Neuronal stem cell (in vitro differentiated cells): ENCODE data around the gene SMC4. TPM values are rescaled to one million over a fixed set of nuclear protein-coding genes. Genes with fewer than 3 reads are reported as not detected.
A peak's percentile ranks its signal among the peaks of the same experiment; 100 is the strongest.
"Not testable (repeated sequence)": the region's sequence is repeated elsewhere in the genome, so short reads cannot be mapped to it uniquely, and the experiment has no call there.

ENCODE experiments used
- DNase-seq: peaks from one replicate; pipeline ENCODE4 v3.0.0-alpha.2; 2013; ENCODE audit warnings: low spot score
- H2AFZ ChIP-seq: one replicate; pipeline ENCODE4 v1.6.1; 2013; ENCODE audit warnings: mild to moderate bottlenecking, low read length, inconsistent platforms
- H2AK5ac ChIP-seq: 2 replicates; pipeline ENCODE4 v1.6.1; 2013; ENCODE audit warnings: low read depth, mild to moderate bottlenecking, inconsistent platforms, low read length, moderate library complexity, mixed read lengths
- H2BK120ac ChIP-seq: 2 replicates; pipeline ENCODE4 v1.6.1; 2013; ENCODE audit warnings: low read depth, mild to moderate bottlenecking, inconsistent platforms, low read length, moderate library complexity, mixed read lengths
- H2BK12ac ChIP-seq: one replicate; pipeline ENCODE4 v1.6.1; 2013; ENCODE audit warnings: low read length, inconsistent platforms
- H2BK15ac ChIP-seq: 2 replicates; pipeline ENCODE4 v1.6.1; 2013; ENCODE audit warnings: mild to moderate bottlenecking, low read length, inconsistent platforms, mixed read lengths
- H2BK5ac ChIP-seq: one replicate; pipeline ENCODE4 v1.6.1; 2013; ENCODE audit warnings: inconsistent platforms, mild to moderate bottlenecking, low read length, moderate library complexity
- H3K14ac ChIP-seq: one replicate; pipeline ENCODE4 v1.6.1; 2013; ENCODE audit warnings: low read length, inconsistent platforms
- H3K18ac ChIP-seq: 2 replicates; pipeline ENCODE4 v1.6.1; 2013; ENCODE audit warnings: low read length, inconsistent platforms
- H3K23ac ChIP-seq: 2 replicates; pipeline ENCODE4 v1.6.1; 2013; ENCODE audit warnings: low read depth, mild to moderate bottlenecking, mixed read lengths, low read length, inconsistent platforms; ENCODE audit not compliant: poor library complexity
- H3K27ac ChIP-seq: replicated peaks from 3 replicates; pipeline ENCODE4 v1.5.1; 2013; ENCODE audit warnings: low read length, inconsistent platforms
- H3K27me3 ChIP-seq, 3 experiments: 2 replicates each; pipeline ENCODE4 v1.6.1; 2013; ENCODE audit warnings: low read length in 3 of 3, mild to moderate bottlenecking in 2 of 3, inconsistent platforms in 1 of 3, low read depth in 1 of 3, mixed read lengths in 1 of 3, moderate library complexity in 1 of 3; ENCODE audit not compliant: control insufficient read depth in 3 of 3, insufficient read depth in 3 of 3
- H3K36me3 ChIP-seq, 2 donors: replicated peaks in 1 of 2; 2 replicates each; pipeline ENCODE4 v1.6.1; 2013; ENCODE audit warnings: low read length in 2 of 2; ENCODE audit not compliant: control insufficient read depth in 2 of 2, insufficient read depth in 2 of 2
- H3K4ac ChIP-seq: 2 replicates; pipeline ENCODE4 v1.6.1; 2013; ENCODE audit warnings: inconsistent platforms, mild to moderate bottlenecking, low read length, moderate library complexity
- H3K4me1 ChIP-seq, 2 donors: 1 replicate in 1 of 2; 2 replicates in 1 of 2; pipeline ENCODE4 v1.6.1; 2013; ENCODE audit warnings: low read length in 2 of 2, low read depth in 1 of 2; ENCODE audit not compliant: control insufficient read depth in 2 of 2, insufficient read depth in 1 of 2
- H3K4me2 ChIP-seq: one replicate; pipeline ENCODE4 v1.6.1; 2013; ENCODE audit warnings: mild to moderate bottlenecking, low read length, inconsistent platforms; ENCODE audit not compliant: insufficient read depth, poor library complexity, severe bottlenecking
- H3K4me3 ChIP-seq, 2 donors: 2 replicates each; pipeline ENCODE4 v1.5.1; 2013; ENCODE audit warnings: low read length in 2 of 2, mild to moderate bottlenecking in 2 of 2, inconsistent platforms in 1 of 2, moderate library complexity in 1 of 2
- H3K79me1 ChIP-seq: one replicate; pipeline ENCODE4 v1.6.1; 2013; ENCODE audit warnings: low read depth, mild to moderate bottlenecking, inconsistent platforms, low read length, moderate library complexity
- H3K9ac ChIP-seq: one replicate; pipeline ENCODE4 v1.6.1; 2013; ENCODE audit warnings: mild to moderate bottlenecking, low read depth, low read length, inconsistent platforms; ENCODE audit not compliant: poor library complexity
- H3K9me3 ChIP-seq, 2 donors: replicated peaks in 1 of 2; 2 replicates each; pipeline versions ENCODE3 to v1.6.1; 2013; ENCODE audit warnings: low read length in 2 of 2, mild to moderate bottlenecking in 2 of 2, inconsistent platforms in 1 of 2, low read depth in 1 of 2, mixed read lengths in 1 of 2, moderate library complexity in 1 of 2; ENCODE audit not compliant: control insufficient read depth in 2 of 2, insufficient read depth in 1 of 2
- H4K8ac ChIP-seq: one replicate; pipeline ENCODE4 v1.6.1; 2013; ENCODE audit warnings: low read depth, mild to moderate bottlenecking, inconsistent platforms, low read length, moderate library complexity
- H4K91ac ChIP-seq: one replicate; pipeline ENCODE4 v1.6.1; 2013; ENCODE audit warnings: low read length, low read depth, mild to moderate bottlenecking, inconsistent platforms; ENCODE audit not compliant: poor library complexity
- WGBS, 2 donors: extraction: QIAGEN DNeasy Blood & Tissue Kit; methylation state at CpG; one replicate each; pipeline ENCODE4 v1.1.7; 2013; ENCODE audit warnings: missing lambda C conversion rate in 2 of 2, mixed read lengths in 1 of 2; ENCODE audit not compliant: insufficient read length in 2 of 2, insufficient replicate concordance in 1 of 2; ENCODE audit errors: extremely low coverage in 2 of 2; 5-methylcytosine and 5-hydroxymethylcytosine counted together
- polyA plus RNA-seq, 2 experiments: library from polyadenylated mRNA; stranded (reverse); fragments of 200-250 nt; gene quantifications; one replicate each; pipeline ENCODE4 v1.2.3, GENCODE V29; 2013

Gene SMC4
- 430 TPM for polyA plus RNA-seq (2013, experiment 1 of 2)
- polyA plus RNA-seq (2013, experiment 2 of 2) = 436 TPM

GRCh38 chr3:160399125-160400029 lies at the start of gene SMC4, which contains the start of gene IFT80:
TSS of gene SMC4 (plus strand) at chr3:160399650. CDS start at chr3:160400827, 1,177 bp downstream.
TSS of gene IFT80 (minus strand) at chr3:160399225. CDS start at chr3:160384600, 14,625 bp downstream.
- Histone ChIP-seq H3K9ac (peak within 1 kb of the TSS; percentile 97), H3K4me1 (peaks cover 2 to 6% of the 10 kb centered on the region in 2 donors), H3K9me3 (no peaks in the 10 kb centered on the region), H2BK120ac (peak within 1 kb of the TSS; percentile 87), H3K4me2 (peak within 1 kb of the TSS; percentile 66), H3K36me3 (peaks cover 0 to 37% of the 10 kb centered on the region in 2 donors), H3K23ac (peak within 1 kb of the TSS; percentile 91), H4K8ac (no peak within 1 kb of the TSS), H3K18ac (peak within 1 kb of the TSS; percentile 95), H2AFZ (peak within 1 kb of the TSS; percentile 85), H4K91ac (no peak within 1 kb of the TSS), H3K14ac (peak within 1 kb of the TSS; percentile 92), H3K4ac (peak within 1 kb of the TSS; percentile 53), H3K4me3 (peak within 1 kb of the TSS; percentile 69 to 97), H2AK5ac (peak within 1 kb of the TSS; percentile 90), H3K79me1 (peaks cover 5% of the 10 kb centered on the region), H2BK12ac (peak within 1 kb of the TSS; percentile 84), H3K27ac (peak within 1 kb of the TSS; percentile 97), H2BK5ac (peak within 1 kb of the TSS; percentile 98), H2BK15ac (peak within 1 kb of the TSS; percentile 30), H3K27me3 (no peaks in the 10 kb centered on the region)
- no CpG with 5 or more reads among the region's 63 CpGs for WGBS, 2 donors
- peak; percentile 94 for DNase-seq

GRCh38 chr3:160355826-160356225 lies 43.6 kb upstream of the SMC4 start:
- Histone ChIP-seq H3K27me3 (no peaks in the 10 kb centered on the region), H3K4me1 (no peaks in the 10 kb centered on the region), H2BK12ac (no peak overlapping the region), H3K23ac (no peak overlapping the region), H3K9ac (no peak overlapping the region), H3K18ac (no peak overlapping the region), H3K4me2 (no peak overlapping the region), H4K91ac (no peak overlapping the region), H2BK5ac (no peak overlapping the region), H3K14ac (no peak overlapping the region), H3K9me3 (no peaks in the 10 kb centered on the region), H2AFZ (no peak overlapping the region), H3K4ac (no peak overlapping the region), H2BK15ac (no peak overlapping the region), H3K36me3 (peaks cover 4 to 45% of the 10 kb centered on the region in 2 donors), H3K79me1 (no peaks in the 10 kb centered on the region), H2AK5ac (no peak overlapping the region), H3K4me3 (no peak overlapping the region), H3K27ac (no peak overlapping the region), H4K8ac (no peak overlapping the region), H2BK120ac (no peak overlapping the region)
- WGBS, 2 donors = no CpG with 5 or more reads among the region's 4 CpGs
- no peak for DNase-seq

- H3K14ac ChIP-seq, H2BK12ac ChIP-seq, H2BK5ac ChIP-seq, H2AK5ac ChIP-seq, H4K91ac ChIP-seq, H3K18ac ChIP-seq, H2BK15ac ChIP-seq, H3K4me1 ChIP-seq, H3K9me3 ChIP-seq, H2AFZ ChIP-seq, H3K27ac ChIP-seq, H3K4ac ChIP-seq, H4K8ac ChIP-seq, H3K27me3 ChIP-seq, H3K79me1 ChIP-seq, H3K4me3 ChIP-seq, H3K9ac ChIP-seq, H3K23ac ChIP-seq, DNase-seq, H3K4me2 ChIP-seq, H2BK120ac ChIP-seq: not testable (repeated sequence)
- WGBS, 2 donors = no CpG with 5 or more reads among the region's 2 CpGs
- H3K36me3 ChIP-seq = peaks cover 0 to 20% of the 10 kb centered on the region in 2 donors
Observed at GRCh38 chr3:160362896-160363295, 36.6 kb upstream of the SMC4 start.

- Histone ChIP-seq H2BK5ac (no peak overlapping the region), H3K27me3 (no peaks in the 10 kb centered on the region), H3K9ac (no peak overlapping the region), H3K4me1 (no peaks in the 10 kb centered on the region), H3K4ac (no peak overlapping the region), H3K23ac (no peak overlapping the region), H2AFZ (no peak overlapping the region), H3K4me2 (no peak overlapping the region), H2BK120ac (no peak overlapping the region), H3K27ac (no peak overlapping the region), H3K79me1 (no peaks in the 10 kb centered on the region), H2BK12ac (no peak overlapping the region), H3K14ac (no peak overlapping the region), H2BK15ac (no peak overlapping the region), H4K8ac (no peak overlapping the region), H2AK5ac (no peak overlapping the region), H3K36me3 (peaks cover 0 to 19% of the 10 kb centered on the region in 2 donors), H3K9me3 (no peaks in the 10 kb centered on the region), H3K18ac (no peak overlapping the region), H4K91ac (no peak overlapping the region), H3K4me3 (no peak overlapping the region)
- no CpG with 5 or more reads among the region's 1 CpG for WGBS, 2 donors
- no peak for DNase-seq
Observed at GRCh38 chr3:160365869-160366522, 33.5 kb upstream of the SMC4 start.
